Right atrium auricular region (tissue), 2 donors: Measurements from ENCODE around the gene OPRPN. TPM values are rescaled to one million over a fixed set of nuclear protein-coding genes. Genes with fewer than 3 reads are reported as not detected.

Experiments used
- DNase-seq: peaks from one replicate; pipeline ENCODE4 v3.0.0-alpha.2; 2019; ENCODE audit warnings: low spot score
- H3K27ac ChIP-seq, 2 donors: fragments of 200-600 bp; sonication (generic); 1 replicate in 1 of 2; 2 replicates in 1 of 2; pipeline ENCODE4 v1.5.1; 2016 to 2019
- H3K27me3 ChIP-seq, 2 donors: fragments of 200-600 bp; sonication (generic); one replicate each; pipeline versions ENCODE4 v1.5.1 to v1.6.0; 2017 to 2019
- H3K36me3 ChIP-seq: fragments of 200-600 bp; sonication (generic); one replicate; pipeline ENCODE4 v1.5.1; 2016
- H3K4me1 ChIP-seq, 2 donors: fragments of 200-600 bp; sonication (generic); one replicate each; pipeline versions ENCODE4 v1.5.1 to v1.6.0; 2017 to 2019
- H3K4me3 ChIP-seq, 2 donors: fragments of 200-600 bp; sonication (generic); 1 replicate in 1 of 2; 2 replicates in 1 of 2; pipeline ENCODE4 v1.5.1; 2017 to 2019; ENCODE audit warnings: mild to moderate bottlenecking in 1 of 2, moderate library complexity in 1 of 2
- H3K9me3 ChIP-seq, 2 donors: fragments of 200-600 bp; sonication (generic); one replicate each; pipeline ENCODE4 v1.5.1; 2019
- CTCF ChIP-seq, 2 donors: fragments of 200-600 bp; sonication (generic); IDR thresholded peaks; one replicate each; pipeline ENCODE4 v1.5.1; 2019; ENCODE audit warnings: antibody characterized with exemption in 2 of 2
- total RNA-seq, 2 donors: library from RNA; depleted of rRNA; stranded (reverse); fragments of >200 nt; gene quantifications; one replicate each; pipeline ENCODE4 v1.1.0, GENCODE V29; 2016

OPRPN gene
- not detected for total RNA-seq

GRCh38 chr4:70397580-70397979 is at the start of gene OPRPN:
Gene OPRPN (plus strand): TSS chr4:70397940. CDS start chr4:70399286, 1,346 bp downstream.
- Histone ChIP-seq H3K36me3 (no peaks in the 10 kb centered on the region), H3K4me3 (no peak within 1 kb of the TSS), H3K27ac (no peak within 1 kb of the TSS), H3K27me3 (no peaks in the 10 kb centered on the region), H3K9me3 (peaks cover 0 to 5% of the 10 kb centered on the region in 2 donors), H3K4me1 (no peaks in the 10 kb centered on the region)
- TF ChIP-seq CTCF (IDR thresholded peaks at IDR 0.05), result no peak
- no peak for DNase-seq

- no peaks in the 10 kb centered on the region for H3K36me3 ChIP-seq
- TF ChIP-seq CTCF (IDR thresholded peaks at IDR 0.05), result no peak
- DNase-seq, result no peak
- no peak overlapping the region for H3K4me3 ChIP-seq
- H3K9me3 ChIP-seq, result no peaks in the 10 kb centered on the region
- H3K27me3 ChIP-seq, result no peaks in the 10 kb centered on the region
- no peak overlapping the region for H3K27ac ChIP-seq
- no peaks in the 10 kb centered on the region for H3K4me1 ChIP-seq
These were observed 41.6 kb upstream of the OPRPN start for GRCh38 chr4:70356185-70356584.

GRCh38 chr4:70359115-70359661 is 38.6 kb upstream of the OPRPN start:
- H3K4me3 ChIP-seq, result no peak overlapping the region
- no peaks in the 10 kb centered on the region for H3K36me3 ChIP-seq
- H3K4me1 ChIP-seq, result no peaks in the 10 kb centered on the region
- H3K27me3 ChIP-seq, result no peaks in the 10 kb centered on the region
- no peak for DNase-seq
- H3K9me3 ChIP-seq, result no peaks in the 10 kb centered on the region
- TF ChIP-seq CTCF (IDR thresholded peaks at IDR 0.05), result no peak
- no peak overlapping the region for H3K27ac ChIP-seq

- H3K36me3 ChIP-seq, result no peaks in the 10 kb centered on the region
- no peak within 1 kb of the TSS for H3K27ac ChIP-seq
- DNase-seq, result no peak
- TF ChIP-seq CTCF (IDR thresholded peaks at IDR 0.05), result no peak
- H3K27me3 ChIP-seq, result no peaks in the 10 kb centered on the region
- no peaks in the 10 kb centered on the region for H3K4me1 ChIP-seq
- no peak within 1 kb of the TSS for H3K4me3 ChIP-seq
- H3K9me3 ChIP-seq, result no peaks in the 10 kb centered on the region
These were observed 37.3 kb upstream of the OPRPN start, which contains the start of gene SMR3A for GRCh38 chr4:70360460-70360859. Gene SMR3A (plus strand): TSS chr4:70360760. CDS start chr4:70362116, 1,356 bp downstream.

- H3K4me3 ChIP-seq, result no peak overlapping the region
- TF ChIP-seq CTCF (IDR thresholded peaks at IDR 0.05), result no peak
- DNase-seq, result no peak
- no peaks in the 10 kb centered on the region for H3K9me3 ChIP-seq
- no peak overlapping the region for H3K27ac ChIP-seq
- no peaks in the 10 kb centered on the region for H3K36me3 ChIP-seq
- H3K4me1 ChIP-seq, result no peaks in the 10 kb centered on the region
- H3K27me3 ChIP-seq, result no peaks in the 10 kb centered on the region
These were observed 33.7 kb upstream of the OPRPN start for GRCh38 chr4:70364002-70364401.

- Histone ChIP-seq H3K4me1 (no peaks in the 10 kb centered on the region), H3K9me3 (no peaks in the 10 kb centered on the region), H3K27ac (no peak overlapping the region), H3K27me3 (no peaks in the 10 kb centered on the region), H3K4me3 (no peak overlapping the region), H3K36me3 (no peaks in the 10 kb centered on the region)
- no peak for TF ChIP-seq CTCF (IDR thresholded peaks at IDR 0.05)
- no peak for DNase-seq
These were observed 32.3 kb upstream of the OPRPN start for GRCh38 chr4:70365479-70365878.
